PFSK-1 (cell line): Measurements from ENCODE around the gene CTNNA3.

ENCODE experiments used
- FOXP2 ChIP-seq: optimal IDR thresholded peaks from 2 replicates; pipeline ENCODE3; 2011; ENCODE audit warnings: borderline replicate concordance, control low read depth, inconsistent platforms; ENCODE audit not compliant: insufficient read depth; ENCODE audit errors: extremely low read length, extremely low read depth
- POLR2AphosphoS5 ChIP-seq: IDR thresholded peaks from 2 replicates; pipeline ENCODE4 v1.6.1; 2012; ENCODE audit warnings: low read depth, mild to moderate bottlenecking, control low read depth, low read length, moderate library complexity
- REST ChIP-seq, 2 experiments: IDR thresholded peaks; 2 replicates each; pipeline versions ENCODE4 v1.6.1 to v1.8.0; 2011 to 2012; ENCODE audit warnings: low read depth in 2 of 2, low read length in 2 of 2, control low read depth in 1 of 2, inconsistent platforms in 1 of 2, mild to moderate bottlenecking in 1 of 2, moderate library complexity in 1 of 2; ENCODE audit not compliant: insufficient read depth in 1 of 2
- SIN3A ChIP-seq: IDR thresholded peaks from 2 replicates; pipeline ENCODE4 v1.6.1; 2012; ENCODE audit warnings: mild to moderate bottlenecking, low read length, moderate library complexity, borderline replicate concordance; ENCODE audit not compliant: insufficient read depth
- TAF1 ChIP-seq: IDR thresholded peaks from 2 replicates; pipeline ENCODE4 v1.6.1; 2012; ENCODE audit warnings: low read length, control low read depth, borderline replicate concordance; ENCODE audit not compliant: insufficient read depth

The CTNNA3 gene

GRCh38 chr10:67327626-67328535, 368.1 kb downstream of the CTNNA3 start:
- TF ChIP-seq FOXP2 (no peak), SIN3A (no peak), REST (IDR thresholded peaks at IDR 0.05; ENCODE audit: insufficient read depth in 1 of 2, low read depth in 2 of 2, low read length in 2 of 2) (no peak), POLR2AphosphoS5 (no peak), TAF1 (no peak)

DNA sequence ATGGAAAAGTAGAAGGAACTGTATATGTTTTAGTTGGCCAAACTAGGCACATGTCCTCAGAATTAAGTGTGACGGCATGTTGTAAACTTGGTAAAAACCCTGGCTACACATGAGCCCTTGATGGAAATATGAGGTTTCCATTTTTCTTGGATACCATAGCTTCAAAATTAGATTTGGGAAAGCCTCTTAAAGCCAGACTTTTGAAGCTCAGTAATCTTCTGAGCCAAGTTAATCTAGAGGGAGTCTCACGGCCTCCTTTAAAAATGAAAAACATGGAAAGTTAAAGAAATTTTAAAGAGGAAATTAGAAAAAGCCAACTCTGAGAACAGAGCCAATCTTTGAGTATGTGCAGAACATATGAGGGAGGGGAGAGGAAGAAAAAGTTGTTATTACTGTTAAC, 376.0 kb downstream of the CTNNA3 start:
- TF ChIP-seq TAF1 (no peak), SIN3A (no peak), REST (IDR thresholded peaks at IDR 0.05; ENCODE audit: insufficient read depth in 1 of 2, low read depth in 2 of 2, low read length in 2 of 2) (no peak), FOXP2 (no peak)

- TF ChIP-seq REST (IDR thresholded peaks at IDR 0.05; ENCODE audit: insufficient read depth in 1 of 2, low read depth in 2 of 2, low read length in 2 of 2) (no peak), SIN3A (no peak), POLR2AphosphoS5 (no peak), FOXP2 (no peak), TAF1 (no peak)
These were observed 387.1 kb downstream of the CTNNA3 start for GRCh38 chr10:67308912-67309311.

GRCh38 chr10:67306588-67307205, 389.3 kb downstream of the CTNNA3 start:
- TF ChIP-seq POLR2AphosphoS5, result no peak
- TF ChIP-seq FOXP2, result no peak
- no peak for TF ChIP-seq REST (IDR thresholded peaks at IDR 0.05; ENCODE audit: insufficient read depth in 1 of 2, low read depth in 2 of 2, low read length in 2 of 2)
- TF ChIP-seq TAF1, result no peak
- no peak for TF ChIP-seq SIN3A
